SK-N-MC (cell line): Measurements from ENCODE around the gene PHTF1.

Experiments used
- EZH2 ChIP-seq: fragments of 200-600 bp; sonication (generic); IDR thresholded peaks from one replicate; pipeline ENCODE4 v1.6.1; 2017; ENCODE audit warnings: antibody characterized with exemption
- FOXP2 ChIP-seq: optimal IDR thresholded peaks from 2 replicates; pipeline ENCODE3; 2011; ENCODE audit warnings: mild to moderate bottlenecking, moderate library complexity; ENCODE audit not compliant: insufficient read depth; ENCODE audit errors: extremely low read length, control extremely low read depth
- POLR2AphosphoS5 ChIP-seq: IDR thresholded peaks from 2 replicates; pipeline ENCODE4 v1.6.1; 2012; ENCODE audit warnings: mild to moderate bottlenecking, low read depth, low read length, borderline replicate concordance

DNA sequence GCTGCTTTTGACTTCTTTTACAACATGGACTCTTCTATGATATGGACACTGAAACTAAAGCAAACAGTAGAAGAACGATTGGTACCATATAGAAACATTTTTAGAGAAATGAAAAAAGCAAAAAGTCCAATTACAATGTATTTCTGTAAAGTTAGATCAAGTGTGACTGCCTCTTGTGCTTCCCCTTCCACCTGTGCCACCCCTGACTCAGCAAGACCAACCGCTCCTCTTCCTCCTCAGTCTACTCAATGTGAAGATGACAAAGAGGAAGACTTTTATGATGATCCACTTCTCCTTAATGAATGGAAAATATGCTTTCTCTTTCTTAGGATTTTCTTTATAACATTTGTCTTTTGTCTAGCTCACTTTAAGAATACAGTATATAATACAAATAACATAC, 66.9 kb downstream of the PHTF1 start:
- TF ChIP-seq EZH2: no peak
- no peak for TF ChIP-seq POLR2AphosphoS5
- TF ChIP-seq FOXP2: no peak
